Lower leg skin (tissue), 4 donors: ENCODE data around the gene SLITRK6. TPM values are rescaled to one million over a fixed set of nuclear protein-coding genes. Genes with fewer than 3 reads are reported as not detected.

Source experiments
- DNase-seq, 2 donors: peaks; one replicate each; pipeline ENCODE4 v3.0.0-alpha.2; 2019; ENCODE audit warnings: low spot score in 2 of 2
- H3K4me3 ChIP-seq: fragments of 200-600 bp; sonication (generic); 2 replicates; pipeline ENCODE4 v1.5.1; 2017; ENCODE audit warnings: mild to moderate bottlenecking, low read depth; ENCODE audit not compliant: poor library complexity, severe bottlenecking
- CTCF ChIP-seq, 3 donors: fragments of 450-650 bp; IDR thresholded peaks; one replicate each; pipeline ENCODE4 v1.5.1; 2016; ENCODE audit warnings: antibody characterized with exemption in 3 of 3, mild to moderate bottlenecking in 3 of 3, moderate library complexity in 2 of 3
- POLR2A ChIP-seq, 2 donors: fragments of 450-650 bp; IDR thresholded peaks; one replicate each; pipeline ENCODE4 v1.6.1; 2016 to 2017; ENCODE audit warnings: antibody characterized with exemption in 2 of 2, mild to moderate bottlenecking in 1 of 2, moderate library complexity in 1 of 2
- WGBS, 2 donors: methylation state at CpG; one replicate each; pipeline ENCODE4 v1.1.5; 2018; 5-methylcytosine and 5-hydroxymethylcytosine counted together
- intact Hi-C: fragments of 100-400 bp; cut with DNase I; formaldehyde crosslinking; loops from one replicate; pipeline ENCODE4 v1.15.0; 2023; ENCODE audit warnings: low total_unique reads
- total RNA-seq, 4 donors: library from RNA; depleted of rRNA; stranded (reverse); fragments of >200 nt; gene quantifications; one replicate each; pipeline ENCODE4 v1.1.0, GENCODE V29; 2016

The SLITRK6 gene
- total RNA-seq, 4 donors from 2014 or later = 4.7 to 12.2 (median 7.6) TPM

- TF ChIP-seq POLR2A (IDR thresholded peaks at IDR 0.05) = no peak
- no peak for TF ChIP-seq CTCF (IDR thresholded peaks at IDR 0.05)
- intact Hi-C loops = loop anchor here (10.0 kb wide), 1 partner anchor 931 kb away; no protein-coding TSS in a partner anchor
- DNase-seq = no peak
- 52 to 54% methylated on average over 3 of the region's 3 CpGs for WGBS, 2 donors
- H3K4me3 ChIP-seq = no peak overlapping the region
These were observed 26.2 kb upstream of the SLITRK6 start for GRCh38 chr13:85825454-85825853.

GRCh38 chr13:85823832-85824231 is 24.6 kb upstream of the SLITRK6 start:
- TF ChIP-seq POLR2A (IDR thresholded peaks at IDR 0.05) (no peak), CTCF (IDR thresholded peaks at IDR 0.05) (no peak)
- no peak overlapping the region for H3K4me3 ChIP-seq
- no peak for DNase-seq
- 89% methylated on average over 7 of the region's 7 CpGs for WGBS, 2 donors
- intact Hi-C loops = loop anchor here (10.0 kb wide), 1 partner anchor 929 kb away; no protein-coding TSS in a partner anchor

- WGBS, 2 donors = 51 to 59% methylated on average over 2 of the region's 2 CpGs
- H3K4me3 ChIP-seq = no peak overlapping the region
- no peak for DNase-seq
- TF ChIP-seq CTCF (IDR thresholded peaks at IDR 0.05) (no peak), POLR2A (IDR thresholded peaks at IDR 0.05) (no peak)
- intact Hi-C loops = no loop called here
These were observed 20.3 kb upstream of the SLITRK6 start for GRCh38 chr13:85819513-85819912.

GRCh38 chr13:85816413-85816812 is 17.2 kb upstream of the SLITRK6 start:
- intact Hi-C loops = no loop called here
- no peak for DNase-seq
- H3K4me3 ChIP-seq = no peak overlapping the region

GRCh38 chr13:85812282-85812681 is 13.1 kb upstream of the SLITRK6 start:
- WGBS, 2 donors = 70 to 71% methylated on average over 1 of the region's 1 CpG
- TF ChIP-seq POLR2A (IDR thresholded peaks at IDR 0.05) (no peak), CTCF (IDR thresholded peaks at IDR 0.05) (no peak)
- H3K4me3 ChIP-seq = no peak overlapping the region
- DNase-seq = no peak
- intact Hi-C loops = no loop called here

More at GRCh38 chr13:85816413-85816812, 17.2 kb upstream of the SLITRK6 start:
- TF ChIP-seq POLR2A (IDR thresholded peaks at IDR 0.05) (no peak), CTCF (IDR thresholded peaks at IDR 0.05) (no peak)

- 39 to 44% methylated on average over 1 of the region's 1 CpG for WGBS, 2 donors
- H3K4me3 ChIP-seq = no peak overlapping the region
- intact Hi-C loops = loop anchor here (5.0 kb wide), 1 partner anchor 892 kb away; no protein-coding TSS in a partner anchor
- DNase-seq = no peak
- TF ChIP-seq CTCF (IDR thresholded peaks at IDR 0.05) = no peak
- TF ChIP-seq POLR2A (IDR thresholded peaks at IDR 0.05) = no peak
These were observed 9.6 kb upstream of the SLITRK6 start for GRCh38 chr13:85808811-85809210.
